Uterus (tissue), 4 donors: ENCODE data around the gene SLC9A5. TPM values are rescaled to one million over a fixed set of nuclear protein-coding genes. Genes with fewer than 3 reads are reported as not detected.

Source experiments
- DNase-seq, 2 donors: peaks; one replicate each; pipeline ENCODE4 v3.0.0-alpha.2; 2019 to 2020
- H3K27ac ChIP-seq, 2 donors: fragments of 200-600 bp; sonication (generic); 1 replicate in 1 of 2; 2 replicates in 1 of 2; pipeline ENCODE4 v1.5.1; 2016 to 2018
- H3K27me3 ChIP-seq, 2 donors: fragments of 200-600 bp; sonication (generic); one replicate each; pipeline ENCODE4 v1.5.1; 2018 to 2019; ENCODE audit warnings: control low read depth in 1 of 2
- H3K36me3 ChIP-seq, 2 donors: fragments of 200-600 bp; sonication (generic); one replicate each; pipeline ENCODE4 v1.5.1; 2019; ENCODE audit warnings: control low read depth in 1 of 2
- H3K4me1 ChIP-seq, 2 donors: fragments of 200-600 bp; sonication (generic); one replicate each; pipeline ENCODE4 v1.5.1; 2018 to 2019; ENCODE audit warnings: control low read depth in 1 of 2
- H3K4me3 ChIP-seq, 2 donors: fragments of 200-600 bp; sonication (generic); 1 replicate in 1 of 2; 2 replicates in 1 of 2; pipeline ENCODE4 v1.5.1; 2018 to 2019; ENCODE audit warnings: mild to moderate bottlenecking in 1 of 2
- H3K9me3 ChIP-seq, 2 donors: fragments of 200-600 bp; sonication (generic); one replicate each; pipeline ENCODE4 v1.5.1; 2019; ENCODE audit warnings: control low read depth in 1 of 2
- POLR2A ChIP-seq, 2 donors: fragments of 450-650 bp; IDR thresholded peaks; one replicate each; pipeline ENCODE4 v1.6.1; 2016; ENCODE audit warnings: antibody characterized with exemption in 2 of 2, mild to moderate bottlenecking in 1 of 2, moderate library complexity in 1 of 2
- intact Hi-C: fragments of 100-400 bp; cut with DNase I; formaldehyde crosslinking; loops from one replicate; pipeline ENCODE4 v1.15.1; 2023; ENCODE audit warnings: low total_unique reads
- total RNA-seq, 4 donors: library from RNA; depleted of rRNA in 3 of 4; stranded (reverse); fragments of >200 nt in 3 of 4; gene quantifications; one replicate each; pipeline versions ENCODE4 v1.1.0 to v1.2.4, GENCODE V29; 2014 to 2023
- TF ChIP-seq, protein P1 (sequence below), 4 experiments: fragments of 200-600 bp in 2 of 4; fragments of 450-650 bp in 2 of 4; sonication (generic) in 2 of 4; IDR thresholded peaks; one replicate each; pipeline ENCODE4 v1.5.1; 2016 to 2019; ENCODE audit warnings: antibody characterized with exemption in 4 of 4, mild to moderate bottlenecking in 2 of 4, moderate library complexity in 1 of 4
- donor health status: DM: yes; HTN: yes; CAD: no.

The SLC9A5 gene
- total RNA-seq, 4 donors from 2014 or later = 0.55 to 1.9 (median 1.3) TPM; not detected in 1

GRCh38 chr16:67263201-67263600 lies 14.4 kb downstream of the SLC9A5 start:
- intact Hi-C loops = no loop called here
- TF ChIP-seq, protein P1, sequence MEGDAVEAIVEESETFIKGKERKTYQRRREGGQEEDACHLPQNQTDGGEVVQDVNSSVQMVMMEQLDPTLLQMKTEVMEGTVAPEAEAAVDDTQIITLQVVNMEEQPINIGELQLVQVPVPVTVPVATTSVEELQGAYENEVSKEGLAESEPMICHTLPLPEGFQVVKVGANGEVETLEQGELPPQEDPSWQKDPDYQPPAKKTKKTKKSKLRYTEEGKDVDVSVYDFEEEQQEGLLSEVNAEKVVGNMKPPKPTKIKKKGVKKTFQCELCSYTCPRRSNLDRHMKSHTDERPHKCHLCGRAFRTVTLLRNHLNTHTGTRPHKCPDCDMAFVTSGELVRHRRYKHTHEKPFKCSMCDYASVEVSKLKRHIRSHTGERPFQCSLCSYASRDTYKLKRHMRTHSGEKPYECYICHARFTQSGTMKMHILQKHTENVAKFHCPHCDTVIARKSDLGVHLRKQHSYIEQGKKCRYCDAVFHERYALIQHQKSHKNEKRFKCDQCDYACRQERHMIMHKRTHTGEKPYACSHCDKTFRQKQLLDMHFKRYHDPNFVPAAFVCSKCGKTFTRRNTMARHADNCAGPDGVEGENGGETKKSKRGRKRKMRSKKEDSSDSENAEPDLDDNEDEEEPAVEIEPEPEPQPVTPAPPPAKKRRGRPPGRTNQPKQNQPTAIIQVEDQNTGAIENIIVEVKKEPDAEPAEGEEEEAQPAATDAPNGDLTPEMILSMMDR (IDR thresholded peaks at IDR 0.05) = no peak
- no peak for TF ChIP-seq POLR2A (IDR thresholded peaks at IDR 0.05)
- DNase-seq = no peak

DNA sequence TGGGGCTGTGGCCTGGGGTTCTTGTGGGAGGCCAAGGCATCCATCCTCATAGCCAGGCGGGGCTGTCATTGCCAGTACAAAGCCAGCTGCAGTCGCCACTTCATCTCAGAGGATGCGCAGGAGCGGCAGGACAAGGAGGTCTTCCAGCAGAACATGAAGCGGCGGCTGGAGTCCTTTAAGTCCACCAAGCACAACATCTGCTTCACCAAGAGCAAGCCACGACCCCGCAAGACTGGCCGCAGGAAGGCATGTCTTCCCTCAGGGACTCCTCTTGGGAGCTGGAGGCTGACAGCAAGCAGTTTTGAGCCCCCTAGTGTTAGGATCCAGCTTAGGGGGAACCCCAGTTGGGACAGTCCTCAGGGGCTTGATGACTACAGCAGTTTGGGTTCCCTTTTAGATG lies 15.5 kb downstream of the SLC9A5 start:
- H3K27ac ChIP-seq = no peak overlapping the region

More at GRCh38 chr16:67263201-67263600, 14.4 kb downstream of the SLC9A5 start:
- no peak overlapping the region for H3K27ac ChIP-seq
- no peaks in the 10 kb centered on the region for H3K9me3 ChIP-seq
- no peaks in the 10 kb centered on the region for H3K4me1 ChIP-seq
- no peaks in the 10 kb centered on the region for H3K27me3 ChIP-seq
- no peaks in the 10 kb centered on the region for H3K36me3 ChIP-seq
- H3K4me3 ChIP-seq = no peak overlapping the region

GRCh38 chr16:67264866-67265265 lies 16.1 kb downstream of the SLC9A5 start:
- Histone ChIP-seq H3K4me1 (no peaks in the 10 kb centered on the region), H3K36me3 (no peaks in the 10 kb centered on the region), H3K4me3 (no peak overlapping the region), H3K9me3 (no peaks in the 10 kb centered on the region), H3K27ac (no peak overlapping the region), H3K27me3 (no peaks in the 10 kb centered on the region)
- intact Hi-C loops = no loop called here
- TF ChIP-seq, protein P1 (IDR thresholded peaks at IDR 0.05) = no peak
- no peak for TF ChIP-seq POLR2A (IDR thresholded peaks at IDR 0.05)
- DNase-seq = no peak

More for the DNA sequence above, 15.5 kb downstream of the SLC9A5 start:
- DNase-seq = no peak
- intact Hi-C loops = no loop called here
- Histone ChIP-seq H3K36me3 (no peaks in the 10 kb centered on the region), H3K4me1 (no peaks in the 10 kb centered on the region), H3K9me3 (no peaks in the 10 kb centered on the region), H3K27me3 (no peaks in the 10 kb centered on the region), H3K4me3 (no peak overlapping the region)
- TF ChIP-seq, protein P1 (IDR thresholded peaks at IDR 0.05) = no peak
- TF ChIP-seq POLR2A (IDR thresholded peaks at IDR 0.05) = no peak

DNA sequence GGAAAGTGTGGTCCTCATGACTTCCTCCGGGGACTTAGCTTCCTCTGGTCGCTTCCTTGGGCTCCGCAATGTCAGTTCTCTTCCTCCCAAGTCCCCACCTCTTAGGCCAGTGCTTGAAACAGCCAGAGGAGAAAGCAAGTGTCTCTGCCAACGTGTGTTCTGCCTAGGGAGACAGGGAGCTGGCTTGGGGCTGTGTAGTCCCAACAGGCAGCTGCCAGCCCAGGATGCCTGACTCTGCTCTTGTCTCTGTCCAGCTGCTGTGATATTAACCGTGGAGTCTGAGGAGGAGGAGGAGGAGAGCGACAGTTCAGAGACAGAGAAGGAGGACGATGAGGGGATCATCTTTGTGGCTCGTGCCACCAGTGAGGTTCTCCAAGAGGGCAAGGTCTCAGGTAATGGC lies 17.1 kb downstream of the SLC9A5 start:
- DNase-seq = no peak
- TF ChIP-seq, protein P1 (IDR thresholded peaks at IDR 0.05) = no peak
- no peak for TF ChIP-seq POLR2A (IDR thresholded peaks at IDR 0.05)
- no peaks in the 10 kb centered on the region for H3K4me1 ChIP-seq
- no peaks in the 10 kb centered on the region for H3K36me3 ChIP-seq
- H3K4me3 ChIP-seq = no peak overlapping the region
- no peaks in the 10 kb centered on the region for H3K9me3 ChIP-seq
- no peak overlapping the region for H3K27ac ChIP-seq
- intact Hi-C loops = no loop called here
- H3K27me3 ChIP-seq = no peaks in the 10 kb centered on the region

- DNase-seq = no peak
- no peaks in the 10 kb centered on the region for H3K9me3 ChIP-seq
- no peaks in the 10 kb centered on the region for H3K4me1 ChIP-seq
- H3K4me3 ChIP-seq = no peak overlapping the region
- TF ChIP-seq, protein P1 (IDR thresholded peaks at IDR 0.05) = no peak
- no peak for TF ChIP-seq POLR2A (IDR thresholded peaks at IDR 0.05)
- H3K27ac ChIP-seq = no peak overlapping the region
- H3K27me3 ChIP-seq = no peaks in the 10 kb centered on the region
- intact Hi-C loops = no loop called here
- no peaks in the 10 kb centered on the region for H3K36me3 ChIP-seq
Measured at GRCh38 chr16:67268136-67268579, 19.4 kb downstream of the SLC9A5 start.
